ENCODE results near the gene CCNYL1.

The CCNYL1 gene

DNA sequence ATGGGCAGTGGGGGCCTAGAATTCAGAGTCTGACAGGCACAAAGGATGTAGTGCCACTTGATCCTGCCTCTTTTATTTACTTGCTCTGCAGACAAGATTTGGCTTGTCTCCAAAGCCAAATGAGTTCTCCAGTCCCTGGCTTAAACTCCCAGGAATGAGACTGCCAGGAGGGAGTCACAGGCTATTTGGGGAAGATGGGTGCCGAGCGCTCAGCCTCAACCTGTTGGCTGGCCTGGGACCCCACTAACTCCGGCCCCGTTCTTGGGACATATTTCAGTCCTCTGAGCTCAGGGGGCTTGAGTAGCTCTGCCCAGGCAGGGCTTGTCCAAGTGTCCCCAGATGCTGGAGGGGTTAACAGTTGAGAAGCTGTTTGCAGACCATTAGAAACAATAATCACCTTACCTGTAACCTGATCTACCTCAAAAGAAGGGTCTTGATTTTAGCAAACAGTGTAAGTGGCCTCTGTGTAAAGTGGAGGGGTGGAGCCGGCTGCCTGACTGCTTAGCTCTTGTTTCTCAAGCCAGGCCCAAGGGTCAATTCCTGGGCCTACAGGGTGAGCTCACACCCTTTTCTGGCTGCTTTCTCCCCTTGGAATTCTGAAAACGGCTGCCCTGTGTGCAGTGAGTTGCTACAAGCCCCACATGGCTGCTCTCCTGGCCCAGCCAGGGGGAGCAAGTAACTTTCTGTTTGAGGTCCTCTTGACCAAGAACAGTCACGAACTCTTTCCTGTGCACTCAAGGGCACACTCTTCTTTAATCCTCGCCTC lies 85.3 kb downstream of the CCNYL1 start:
- DNase-seq = peak; percentile 96

DNA sequence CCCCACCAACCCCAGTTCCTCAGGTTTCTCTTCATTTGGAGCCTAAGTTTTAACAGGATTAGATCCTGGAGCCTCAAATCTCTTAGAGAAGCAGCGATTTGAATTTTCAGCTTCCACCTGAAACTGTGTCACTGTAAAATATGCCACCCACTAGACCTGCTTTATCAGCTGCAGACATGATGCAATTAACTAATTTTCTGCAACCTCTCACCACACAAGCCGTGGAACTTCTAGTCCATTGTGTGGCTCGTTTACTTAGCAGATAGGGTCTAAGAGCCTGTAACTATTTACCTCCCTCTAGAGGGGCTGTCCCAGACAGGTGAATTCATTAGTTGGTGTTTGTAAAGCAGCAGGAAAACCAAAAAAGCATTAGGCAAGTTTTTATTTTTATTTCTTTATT lies 89.8 kb downstream of the CCNYL1 start:
- DNase-seq = peak; percentile 20

DNA sequence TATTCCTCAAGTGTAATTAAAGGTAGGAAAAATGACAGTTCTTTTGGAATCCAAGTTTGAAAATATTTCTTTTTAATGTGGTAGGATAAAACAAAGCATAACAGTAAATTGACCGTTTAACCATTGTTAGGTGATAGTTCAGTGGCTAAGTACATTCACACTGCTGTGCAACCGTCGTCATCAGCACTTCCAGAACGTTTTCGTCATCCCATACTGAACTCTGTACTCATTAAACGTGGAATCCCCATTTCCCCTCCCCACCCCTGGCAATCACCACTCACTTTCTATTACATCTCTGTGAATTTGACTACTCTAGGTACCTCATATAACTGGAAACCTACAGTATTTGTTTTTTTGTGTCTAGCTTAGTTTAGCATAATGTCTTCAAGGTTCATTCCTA lies 91.2 kb downstream of the CCNYL1 start:
- DNase-seq = no peak

Data from DMS79 (cell line).